Measurements from ENCODE around the gene COLGALT1. TPM values are rescaled to one million over a fixed set of nuclear protein-coding genes. Genes with fewer than 3 reads are reported as not detected.

COLGALT1 gene
- total RNA-seq, 2 donors from 2014 or later = 51.4 to 90.9 TPM

GRCh38 chr19:17528610-17529009, 26.8 kb upstream of the COLGALT1 start:
- no peak for DNase-seq
- no peak for TF ChIP-seq CTCF (IDR thresholded peaks at IDR 0.05)
- intact Hi-C loops (cut with DNase I) = no loop called here

GRCh38 chr19:17529239-17530158, 25.9 kb upstream of the COLGALT1 start:
- intact Hi-C loops (cut with DNase I) = no loop called here
- no peaks in the 10 kb centered on the region for H3K36me3 ChIP-seq

More at GRCh38 chr19:17528610-17529009, 26.8 kb upstream of the COLGALT1 start:
- Histone ChIP-seq H3K27ac (no peak overlapping the region), H3K9ac (ENCODE audit: low read depth in 2 of 2, low read length in 2 of 2) (no peak overlapping the region), H3K4me1 (no peaks in the 10 kb centered on the region), H3K27me3 (no peaks in the 10 kb centered on the region), H3K36me3 (no peaks in the 10 kb centered on the region), H3K9me3 (no peaks in the 10 kb centered on the region), H3K4me3 (no peak overlapping the region)

GRCh38 chr19:17530586-17530985, 24.9 kb upstream of the COLGALT1 start:
- H3K4me3 ChIP-seq = no peak overlapping the region
- DNase-seq = no peak
- H3K4me1 ChIP-seq = no peaks in the 10 kb centered on the region
- H3K27ac ChIP-seq = no peak overlapping the region
- no peak overlapping the region for H3K9ac ChIP-seq (ENCODE audit: low read depth in 2 of 2, low read length in 2 of 2)
- H3K36me3 ChIP-seq = no peaks in the 10 kb centered on the region
- no peaks in the 10 kb centered on the region for H3K27me3 ChIP-seq
- intact Hi-C loops (cut with DNase I) = no loop called here
- TF ChIP-seq CTCF (IDR thresholded peaks at IDR 0.05) = no peak
- no peaks in the 10 kb centered on the region for H3K9me3 ChIP-seq

More at GRCh38 chr19:17529239-17530158, 25.9 kb upstream of the COLGALT1 start:
- Histone ChIP-seq H3K4me1 (no peaks in the 10 kb centered on the region), H3K9ac (ENCODE audit: low read depth in 2 of 2, low read length in 2 of 2) (no peak overlapping the region), H3K9me3 (no peaks in the 10 kb centered on the region), H3K27me3 (no peaks in the 10 kb centered on the region), H3K27ac (no peak overlapping the region), H3K4me3 (no peak overlapping the region)
- no peak for DNase-seq
- TF ChIP-seq CTCF (IDR thresholded peaks at IDR 0.05) = no peak

- Histone ChIP-seq H3K9me3 (no peaks in the 10 kb centered on the region), H3K27ac (no peak overlapping the region), H3K36me3 (no peaks in the 10 kb centered on the region), H3K27me3 (no peaks in the 10 kb centered on the region), H3K9ac (ENCODE audit: low read depth in 2 of 2, low read length in 2 of 2) (no peak overlapping the region), H3K4me3 (no peak overlapping the region), H3K4me1 (no peaks in the 10 kb centered on the region)
- TF ChIP-seq CTCF (IDR thresholded peaks at IDR 0.05) = no peak
- intact Hi-C loops (cut with DNase I) = no loop called here
- no peak for DNase-seq
These were observed 23.3 kb upstream of the COLGALT1 start for GRCh38 chr19:17532116-17532515.

GRCh38 chr19:17532557-17532956, 22.9 kb upstream of the COLGALT1 start:
- Histone ChIP-seq H3K36me3 (no peaks in the 10 kb centered on the region), H3K9me3 (no peaks in the 10 kb centered on the region), H3K9ac (ENCODE audit: low read depth in 2 of 2, low read length in 2 of 2) (no peak overlapping the region), H3K4me3 (no peak overlapping the region), H3K27ac (no peak overlapping the region), H3K27me3 (no peaks in the 10 kb centered on the region), H3K4me1 (no peaks in the 10 kb centered on the region)
- no peak for TF ChIP-seq CTCF (IDR thresholded peaks at IDR 0.05)
- DNase-seq = no peak
- intact Hi-C loops (cut with DNase I) = no loop called here

All from colonic mucosa (tissue), 4 donors.